Measurements from ENCODE around the gene PLAAT2. TPM values are rescaled to one million over a fixed set of nuclear protein-coding genes. Genes with fewer than 3 reads are reported as not detected.

Gene PLAAT2
- total RNA-seq, 1 experiment from 2014 or later = 0.52 TPM

GRCh38 chr11:63523151-63523550, 40.0 kb downstream of the PLAAT2 start:
- Mint-ChIP-seq H3K9me3 (peaks cover 37 to 48% of the 10 kb centered on the region in 2 experiments), H3K27me3 (ENCODE audit: low read depth) (no peaks in the 10 kb centered on the region), H3K4me3 (no peak overlapping the region), H3K4me1 (peaks cover 10 to 18% of the 10 kb centered on the region in 2 experiments), H3K27ac (no peak overlapping the region), H3K36me3 (ENCODE audit: insufficient read depth in 1 of 3, low read depth in 3 of 3) (peaks cover 7 to 53% (median 42%) of the 10 kb centered on the region in 3 experiments; a peak in 6 of 7 replicates)
- H3K27me3 ChIP-seq (ENCODE audit: insufficient read depth, low read length) = no peaks in the 10 kb centered on the region
- H3K4ac ChIP-seq (ENCODE audit: low read depth, low read length) = no peak overlapping the region
- no peak overlapping the region for H2BK12ac ChIP-seq (ENCODE audit: insufficient read length, low read depth, low read length)
- no peak overlapping the region for H2BK120ac ChIP-seq (ENCODE audit: low read depth, low read length, poor library complexity, severe bottlenecking)
- no peaks in the 10 kb centered on the region for H3K23me2 ChIP-seq (ENCODE audit: insufficient read length, low read depth, low read length, poor library complexity, severe bottlenecking)
- H3T11ph ChIP-seq (ENCODE audit: low read length) = no peak overlapping the region
- H4K5ac ChIP-seq (ENCODE audit: insufficient read length, low read depth, low read length) = no peak overlapping the region
- no peak overlapping the region for H4K8ac ChIP-seq (replicated peaks; ENCODE audit: insufficient read length, low read depth, low read length)
- no peaks in the 10 kb centered on the region for H3K79me2 ChIP-seq (ENCODE audit: insufficient read depth, low read length)
- no CpG with 5 or more reads among the region's 7 CpGs for WGBS (ENCODE audit: extremely low coverage, insufficient read length, low lambda C conversion rate)
- no peak overlapping the region for H3K9ac ChIP-seq (ENCODE audit: extremely low read depth, insufficient read length, low read length)
- no peak overlapping the region for H3K4me2 ChIP-seq (ENCODE audit: insufficient read depth, insufficient read length, low read length)
- no peak overlapping the region for H3K18ac ChIP-seq (ENCODE audit: insufficient read length, low read depth, low read length)
- H4K20me1 ChIP-seq (ENCODE audit: control insufficient read depth, insufficient read depth, insufficient read length) = no peaks in the 10 kb centered on the region
- H3K27ac ChIP-seq (ENCODE audit: insufficient read length, low read depth, low read length) = no peak overlapping the region
- no peak overlapping the region for H2BK15ac ChIP-seq (ENCODE audit: low read depth, low read length)
- no peaks in the 10 kb centered on the region; the same call in 1 of the 2 replicates for H3K4me1 ChIP-seq (ENCODE audit: insufficient read depth, low read length)
- no peak overlapping the region for H2AFZ ChIP-seq (ENCODE audit: low read length)
- H2BK5ac ChIP-seq (ENCODE audit: insufficient read length, low read length) = no peak overlapping the region
- H4K91ac ChIP-seq (ENCODE audit: insufficient read length, low read depth, low read length) = no peak overlapping the region
- H2AK5ac ChIP-seq (ENCODE audit: insufficient read length, low read length) = no peak overlapping the region
- H3K14ac ChIP-seq (ENCODE audit: insufficient read depth, low read length) = no peak overlapping the region
- no peaks in the 10 kb centered on the region for H3K79me1 ChIP-seq (ENCODE audit: insufficient read depth, low read depth, low read length, poor library complexity, severe bottlenecking)
- H3K9me3 ChIP-seq (ENCODE audit: control insufficient read depth, low read depth, low read length) = peaks cover 17% of the 10 kb centered on the region
- H2BK20ac ChIP-seq (ENCODE audit: low read depth, low read length, poor library complexity, severe bottlenecking) = no peak overlapping the region
- DNase-seq = no peak
- no peak overlapping the region for H3K23ac ChIP-seq (ENCODE audit: insufficient read length, low read depth, low read length)
- no peak for TF ChIP-seq CTCF (conservative IDR thresholded peaks at IDR 0.05)
- no peak overlapping the region for H3K56ac ChIP-seq (ENCODE audit: insufficient read length, low read depth, low read length)
